GM19193 (cell line): ENCODE data around the gene CSF1R.

Experiments
- POLR2A ChIP-seq: IDR thresholded peaks from 4 replicates; pipeline ENCODE4 v1.6.1; 2011; ENCODE audit not compliant: insufficient read depth, insufficient read length; ENCODE audit errors: extremely low read depth

The CSF1R gene

DNA sequence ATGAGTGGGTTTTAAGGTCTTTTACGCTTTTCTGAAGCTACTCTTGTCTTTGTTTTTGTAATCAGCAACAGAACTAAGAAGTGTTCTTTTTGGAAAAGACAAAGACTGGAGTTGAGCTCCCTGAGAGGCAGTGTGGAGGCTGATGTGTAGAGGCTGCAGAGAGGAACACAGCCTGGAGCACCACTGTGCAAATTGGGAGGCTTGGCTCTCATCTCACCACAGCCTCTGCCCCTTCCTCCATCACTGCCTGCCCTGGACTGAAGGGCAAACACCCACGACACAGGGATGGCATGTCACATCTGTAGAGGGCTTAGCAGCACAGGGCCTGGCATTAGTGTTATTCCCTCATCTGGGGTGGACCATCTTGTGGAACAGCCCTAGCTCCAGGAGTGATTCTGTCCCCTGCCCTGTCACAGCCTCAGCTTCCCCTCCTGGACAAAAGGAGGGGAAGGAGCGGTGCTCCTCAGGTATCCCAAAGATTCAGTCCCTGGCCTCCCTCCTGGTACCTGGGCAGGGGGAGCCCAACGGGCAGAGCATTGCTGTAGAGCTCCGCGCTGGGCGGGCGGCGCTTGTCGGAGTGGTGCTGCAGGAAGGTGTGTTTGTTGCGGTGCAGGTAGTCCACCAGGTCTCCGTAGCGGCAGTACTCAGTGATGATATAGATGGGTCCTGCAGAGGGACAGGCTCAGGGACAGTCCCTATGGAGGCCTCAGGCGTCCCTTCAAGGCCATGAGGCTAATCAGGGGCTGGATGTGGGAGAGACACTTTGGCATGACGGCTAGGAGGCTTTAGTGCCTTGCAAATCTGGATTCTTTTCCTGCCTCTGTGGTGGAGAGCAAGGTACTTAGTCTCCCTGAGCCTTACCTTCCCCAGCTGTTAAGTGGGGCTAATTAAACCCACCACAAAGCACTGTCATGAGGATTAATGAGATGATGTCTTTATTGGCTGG, 36.5 kb upstream of the CSF1R start:
- no peak for TF ChIP-seq POLR2A

DNA sequence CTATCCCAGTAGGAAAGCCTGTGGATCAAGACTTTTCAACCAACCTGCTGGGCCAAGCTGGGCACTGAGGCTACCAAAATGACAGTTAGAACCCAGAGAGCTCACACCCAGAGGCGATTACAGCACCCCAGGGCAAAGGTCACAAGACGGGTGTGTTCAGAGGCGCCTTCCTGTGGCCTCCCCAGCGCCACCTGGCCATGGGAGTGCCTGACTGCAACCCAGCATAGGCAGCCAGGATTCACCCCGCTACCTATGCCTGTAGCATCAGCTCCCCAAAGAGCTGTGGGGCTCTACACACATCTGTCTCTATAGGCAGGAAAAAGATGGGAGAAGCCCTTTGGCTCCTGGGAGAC, 35.8 kb upstream of the CSF1R start:
- TF ChIP-seq POLR2A: no peak

DNA sequence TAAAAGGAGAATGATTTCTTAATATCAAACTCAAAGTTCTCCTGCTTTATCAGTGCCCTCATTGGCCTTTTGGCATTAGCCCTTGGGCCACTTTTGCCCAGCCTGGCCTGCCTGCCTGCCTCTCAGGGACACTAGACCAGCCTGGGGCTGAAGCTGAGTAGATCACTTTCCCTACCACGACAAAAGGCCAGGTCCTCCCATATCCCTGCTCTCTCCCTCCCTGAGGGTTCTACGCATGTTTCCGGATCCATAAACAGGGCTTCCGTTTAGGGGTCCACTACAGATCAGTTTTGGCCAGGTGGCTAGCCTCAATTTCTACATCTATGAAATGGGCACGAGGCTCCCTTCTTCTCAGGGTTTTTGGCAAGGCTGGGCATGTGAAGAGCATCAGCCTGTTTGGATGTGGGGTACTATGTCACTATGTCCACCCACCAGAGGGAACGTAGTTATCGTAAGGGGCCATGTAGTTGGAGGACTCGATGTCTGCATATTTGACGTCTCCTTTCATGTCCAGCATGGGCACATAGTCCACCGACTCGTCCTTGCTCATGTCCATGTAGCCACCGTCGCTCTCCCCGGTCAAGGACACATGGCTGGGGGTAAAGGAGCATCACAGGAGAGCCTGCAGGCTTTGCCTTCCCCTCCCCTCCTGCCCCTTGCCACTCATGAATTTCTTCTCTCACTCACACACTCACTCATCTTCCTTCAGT, 35.2 kb upstream of the CSF1R start:
- no peak for TF ChIP-seq POLR2A

DNA sequence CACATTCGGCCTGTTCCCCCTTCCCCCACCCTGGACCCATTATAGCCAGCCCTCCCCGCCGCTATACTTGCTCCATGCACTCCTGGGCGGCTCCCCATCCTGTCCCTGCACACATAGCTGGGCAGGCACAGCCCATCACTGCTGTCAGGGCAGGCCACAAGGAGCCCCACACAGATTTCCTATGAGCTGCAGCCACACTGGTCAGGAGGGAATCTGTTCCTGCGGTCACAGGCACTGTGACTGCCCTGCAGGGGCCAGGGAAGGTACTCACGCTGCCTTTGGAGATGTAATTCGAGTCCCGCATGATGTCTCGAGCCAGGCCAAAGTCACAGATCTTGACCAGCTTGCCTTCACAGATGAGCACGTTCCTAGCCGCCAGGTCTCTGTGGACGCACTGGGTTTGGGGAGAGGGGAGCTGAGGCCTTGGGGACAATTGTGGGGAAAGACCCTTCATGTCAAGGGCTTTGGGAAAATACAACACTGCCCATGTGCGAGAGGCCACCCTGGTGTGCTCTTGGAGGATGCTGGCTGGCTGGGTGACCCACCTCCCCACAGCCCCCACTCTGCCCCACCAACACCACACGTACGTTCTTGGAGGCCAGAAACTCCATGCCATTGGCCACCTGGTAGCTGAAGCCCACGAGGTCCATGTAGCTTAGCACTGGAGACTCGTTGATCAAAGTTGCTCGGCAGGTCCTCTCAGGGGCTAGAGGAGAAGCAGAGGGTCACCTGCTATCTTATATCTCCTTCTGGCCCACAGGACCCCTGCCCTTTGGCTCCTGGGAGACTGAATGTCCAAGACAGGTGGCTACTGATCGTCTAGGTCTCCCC, 34.5 kb upstream of the CSF1R start:
- no peak for TF ChIP-seq POLR2A

DNA sequence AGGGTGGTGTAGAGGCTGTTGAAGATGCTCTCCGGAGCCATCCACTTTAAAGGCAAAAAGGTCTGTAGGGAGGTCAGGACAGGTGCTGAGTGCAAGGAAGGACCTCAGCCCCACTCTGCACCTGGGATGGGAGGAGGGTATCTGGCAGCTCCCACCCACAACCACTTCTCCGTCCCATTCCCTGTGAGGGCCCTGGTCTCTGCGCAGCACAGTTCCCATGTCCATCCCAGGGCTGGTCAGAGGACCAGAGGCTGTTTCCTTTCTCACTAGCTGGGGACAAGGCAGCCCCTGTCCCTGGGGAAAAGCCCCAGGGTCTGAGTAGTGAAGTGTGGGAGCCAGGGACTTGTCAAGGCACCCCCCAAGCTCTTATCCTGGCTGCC, 33.7 kb upstream of the CSF1R start:
- no peak for TF ChIP-seq POLR2A

DNA sequence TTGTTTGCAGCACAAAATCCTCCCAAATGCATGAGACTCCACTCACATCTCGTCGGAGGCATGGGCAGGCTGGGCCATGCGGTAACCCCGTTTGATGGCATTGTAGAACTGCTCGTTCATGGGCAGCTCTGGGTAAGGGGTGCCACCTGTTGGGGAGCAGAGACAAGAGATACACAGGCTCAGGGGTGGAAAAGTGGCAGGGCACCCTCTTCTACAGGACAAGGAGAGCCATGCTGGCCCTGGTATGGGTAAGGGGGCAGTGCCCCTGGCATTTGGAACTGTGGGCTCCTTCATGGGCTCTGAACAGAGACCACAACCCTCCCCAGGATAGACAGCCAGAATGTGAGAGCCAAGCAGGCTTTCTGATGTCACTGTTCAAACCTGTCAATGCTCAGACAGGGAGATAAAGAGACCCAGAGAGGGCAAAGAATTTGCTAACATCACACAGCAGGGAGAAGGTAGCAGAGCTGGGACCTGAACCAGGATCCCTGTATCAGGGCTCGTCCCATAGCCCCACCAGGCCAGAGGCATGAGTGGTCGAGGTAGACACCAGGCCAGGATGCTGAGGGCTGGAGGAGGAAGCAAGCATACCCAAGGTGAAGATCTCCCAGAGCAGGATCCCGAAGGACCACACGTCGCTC, 33.2 kb upstream of the CSF1R start:
- TF ChIP-seq POLR2A: no peak

DNA sequence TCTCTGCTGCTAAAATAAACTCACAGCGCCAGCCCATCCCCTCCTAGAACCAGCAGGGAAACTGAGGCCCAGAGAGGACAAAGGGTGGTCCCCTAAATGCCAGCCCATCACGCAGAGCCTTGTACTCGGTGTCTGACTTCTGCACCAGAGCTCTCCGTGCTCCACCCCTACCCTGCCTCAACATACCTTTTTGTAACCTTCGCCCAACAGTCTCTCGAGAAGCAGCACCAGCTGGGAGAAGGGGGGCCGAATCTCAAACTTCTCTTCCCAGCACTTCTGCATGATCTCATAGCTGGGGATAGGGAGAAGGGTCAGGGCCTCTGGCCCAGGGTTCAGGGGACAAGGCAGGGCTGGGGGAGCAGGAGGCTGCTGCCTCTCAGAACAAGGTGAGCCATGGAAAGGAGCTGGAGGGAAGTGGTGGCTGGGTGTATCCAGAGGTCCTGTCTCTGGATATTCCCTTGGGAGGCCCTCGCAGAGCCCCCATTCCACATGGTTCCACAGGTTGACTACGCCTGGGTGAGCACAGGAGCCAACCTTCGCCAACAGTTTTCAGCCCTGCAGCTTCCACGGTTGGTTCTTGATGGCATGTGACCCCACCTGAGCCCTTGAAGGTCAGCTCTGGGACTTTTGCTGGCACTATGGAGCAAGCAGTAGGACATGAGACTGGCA, 32.3 kb upstream of the CSF1R start:
- no peak for TF ChIP-seq POLR2A

DNA sequence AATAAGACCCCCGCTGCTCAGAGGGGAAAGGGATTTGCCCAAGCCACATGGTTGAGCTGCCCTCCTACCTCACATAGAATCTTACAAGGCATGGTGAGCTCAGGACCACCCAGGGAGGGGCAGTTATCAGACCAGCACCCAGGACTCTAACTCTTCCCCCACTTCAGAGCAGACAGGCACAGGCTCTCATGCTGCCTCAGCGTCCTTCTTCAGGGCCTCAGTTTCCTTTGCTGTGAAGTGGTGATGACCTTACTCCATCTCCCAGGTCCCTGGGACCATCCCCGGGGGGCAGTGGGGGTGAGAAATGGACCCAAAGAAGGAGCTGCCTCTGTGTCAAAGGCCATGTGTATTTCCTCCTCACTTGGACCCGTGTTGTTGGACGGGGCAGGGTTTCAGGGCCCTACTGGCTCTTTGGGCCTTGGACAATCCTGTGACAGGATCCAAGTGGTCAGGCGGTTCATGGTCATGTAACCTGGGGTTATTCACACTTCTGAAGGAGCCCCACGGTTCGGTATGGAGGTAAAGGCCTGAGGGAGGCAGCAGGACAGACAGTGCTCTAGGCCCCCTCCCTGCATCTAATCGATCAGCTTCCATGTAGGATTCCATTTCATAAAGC, 31.7 kb upstream of the CSF1R start:
- TF ChIP-seq POLR2A: no peak

DNA sequence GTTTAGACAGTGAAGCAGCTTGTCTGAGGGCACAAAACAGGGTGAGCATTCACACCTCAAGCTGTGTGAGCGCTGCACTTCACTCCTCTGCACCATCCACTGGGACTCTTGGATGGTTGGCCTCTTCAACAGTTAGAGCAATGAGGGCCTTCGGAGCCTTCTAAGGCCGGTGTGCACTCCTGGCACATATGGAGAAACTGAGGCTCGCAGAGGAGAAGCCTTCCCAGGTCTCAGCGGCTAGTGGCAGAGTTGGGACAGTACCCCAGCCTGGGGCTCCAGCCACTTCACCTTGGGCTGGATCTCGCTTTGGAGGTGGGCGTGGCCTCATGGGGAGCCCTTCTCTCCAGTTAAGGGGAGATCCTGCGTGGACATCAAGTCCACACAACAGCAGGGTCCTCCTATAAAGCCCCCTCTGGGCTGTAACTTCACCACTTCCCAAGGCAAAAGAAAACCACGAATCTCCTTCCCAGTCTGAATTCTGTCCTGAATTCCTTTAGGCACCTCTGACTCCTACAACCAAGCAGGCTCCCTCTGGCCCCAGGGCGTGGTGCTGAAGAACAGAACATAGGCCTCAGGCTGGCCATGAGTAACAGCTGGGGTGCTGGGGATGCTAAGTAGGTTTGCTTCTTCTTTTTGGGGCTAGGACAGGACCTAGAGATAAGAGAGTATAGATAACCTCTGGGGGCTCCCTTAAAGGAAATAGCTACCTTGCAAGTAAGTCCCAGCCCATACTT, 30.5 kb upstream of the CSF1R start:
- no peak for TF ChIP-seq POLR2A

DNA sequence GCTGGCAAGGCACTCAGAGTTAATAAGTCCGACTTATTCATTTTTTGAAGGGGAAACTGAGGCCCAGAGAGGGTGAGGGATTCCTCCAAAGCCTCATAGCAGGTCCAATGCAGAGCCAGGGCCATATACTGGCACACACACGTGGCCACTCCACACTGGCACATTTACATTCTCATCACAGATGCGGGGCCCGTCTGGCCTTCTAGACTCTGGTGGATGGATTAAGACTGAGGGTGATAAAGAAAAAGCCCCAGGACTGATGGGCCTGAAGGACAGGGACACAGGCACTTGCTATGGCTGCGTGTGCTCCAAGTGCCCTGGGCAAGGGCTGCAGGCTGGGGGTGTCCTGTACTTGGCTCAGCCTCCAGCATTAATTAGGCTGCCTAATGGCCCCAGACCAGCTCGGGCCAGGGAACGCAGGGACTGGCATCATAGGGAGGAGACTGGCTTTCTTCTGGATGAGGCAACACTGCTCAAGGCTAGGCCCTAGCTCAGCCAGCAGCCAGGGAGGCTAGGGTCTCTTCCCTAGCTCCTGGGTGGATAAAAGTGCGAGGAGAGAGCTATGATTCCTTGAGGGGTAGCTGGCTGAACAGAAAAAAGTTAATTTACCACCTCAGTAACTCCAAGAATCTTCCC, 28.5 kb upstream of the CSF1R start:
- TF ChIP-seq POLR2A: no peak

DNA sequence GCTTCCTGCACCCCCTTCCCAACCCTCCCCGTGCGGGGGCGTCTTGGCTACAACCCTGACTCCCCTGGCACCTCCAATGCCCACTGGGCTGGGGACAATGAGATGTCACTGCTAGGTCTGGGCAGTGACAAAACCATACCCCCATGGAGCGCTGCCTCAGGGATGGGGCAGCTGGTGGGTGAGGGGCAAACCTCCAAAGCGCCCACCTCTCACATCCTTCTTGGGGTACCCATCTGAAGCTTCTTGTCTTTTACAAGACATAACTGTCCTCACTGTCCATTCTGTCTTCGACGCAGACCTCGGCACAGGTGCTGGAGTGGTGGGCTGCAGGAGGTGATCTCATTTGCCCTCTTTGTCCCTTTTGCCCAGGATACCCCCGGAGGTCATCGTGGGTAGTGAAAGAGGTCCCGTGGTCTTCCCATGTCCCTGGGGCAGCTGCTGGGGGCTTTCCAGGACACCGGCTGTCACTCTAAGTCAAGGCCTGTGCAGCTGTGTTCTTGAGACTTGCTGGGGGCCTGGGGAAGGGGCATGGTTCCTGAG, 27.8 kb upstream of the CSF1R start:
- no peak for TF ChIP-seq POLR2A

DNA sequence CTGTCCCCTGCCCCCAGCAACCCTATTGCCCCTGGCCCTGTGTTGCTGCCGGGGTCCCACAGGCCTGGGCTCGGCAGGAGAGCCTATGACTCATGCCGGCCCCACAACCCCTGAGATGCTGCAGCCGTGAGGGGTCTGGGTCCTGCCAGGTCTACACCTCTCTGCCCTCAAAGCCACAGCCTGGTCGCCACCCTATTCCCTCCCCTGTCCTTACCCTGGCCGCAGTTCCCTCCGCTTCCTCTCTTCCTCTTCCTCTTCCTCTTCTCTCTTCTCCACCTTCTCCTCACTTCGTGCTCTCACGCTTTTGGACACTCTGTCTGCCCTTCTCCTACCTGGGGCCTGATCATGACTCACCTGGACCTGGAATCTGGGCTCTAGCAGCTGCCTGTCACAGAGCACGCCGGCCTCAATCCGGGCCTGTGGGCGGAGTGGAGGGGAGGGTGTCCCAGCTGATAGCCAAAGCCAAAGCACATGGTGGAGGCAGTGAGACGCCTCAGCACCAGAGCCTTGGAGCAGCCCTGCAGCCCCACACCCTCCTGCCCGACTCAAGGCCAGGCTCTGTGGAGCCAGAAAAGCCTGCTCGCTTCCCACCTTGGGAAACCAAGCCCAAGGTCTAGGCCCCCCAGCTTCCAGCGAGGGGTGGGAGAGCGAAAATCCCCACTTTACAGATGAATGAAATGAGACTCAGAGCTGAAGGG, 26.8 kb upstream of the CSF1R start:
- TF ChIP-seq POLR2A: no peak
